NB4 (cell line): ENCODE measurements around the gene TOM1L2.

Source experiments
- POLR2A ChIP-seq: IDR thresholded peaks from 2 replicates; pipeline ENCODE4 v1.6.1; 2011; ENCODE audit warnings: mild to moderate bottlenecking; ENCODE audit not compliant: insufficient read length; ENCODE audit errors: extremely low read depth
- TF ChIP-seq, protein P1 (sequence below): IDR thresholded peaks from one replicate; pipeline ENCODE4 v1.5.1; 2012; ENCODE audit warnings: low read depth, low read length

DNA sequence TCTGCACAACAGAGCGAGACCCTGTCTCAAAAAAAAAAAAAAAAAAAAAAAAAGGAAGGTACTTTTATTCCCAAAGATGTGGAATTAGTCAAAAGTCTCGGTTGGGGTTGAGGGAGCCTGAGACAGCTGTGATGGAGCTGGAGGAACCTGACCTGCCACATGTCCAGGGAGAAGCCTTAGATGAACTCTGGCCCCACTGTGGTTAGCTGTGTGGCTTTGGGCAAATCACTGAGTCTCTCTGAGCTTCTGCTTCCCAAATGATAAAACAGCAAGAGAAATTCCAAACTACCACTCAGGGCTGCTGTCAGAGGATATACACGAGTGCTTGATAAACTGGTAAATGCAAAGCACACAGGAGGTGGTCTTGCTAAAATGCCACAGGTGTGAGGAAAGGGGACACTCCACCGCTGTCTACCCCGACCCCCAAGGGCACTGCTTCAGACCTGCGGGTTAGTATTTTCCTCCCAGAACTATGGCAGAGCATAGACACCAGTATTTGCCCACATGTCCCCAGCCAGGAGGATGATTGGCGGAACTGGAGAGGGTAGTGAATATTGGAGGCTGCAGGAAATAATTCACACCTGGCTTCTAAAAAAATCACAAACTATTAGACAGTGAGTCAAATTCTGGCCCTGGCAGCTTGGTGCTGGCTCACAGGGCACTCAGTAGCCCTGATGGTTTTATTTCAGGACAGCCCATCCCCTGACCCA lies 15.1 kb upstream of the TOM1L2 start:
- TF ChIP-seq, protein P1, sequence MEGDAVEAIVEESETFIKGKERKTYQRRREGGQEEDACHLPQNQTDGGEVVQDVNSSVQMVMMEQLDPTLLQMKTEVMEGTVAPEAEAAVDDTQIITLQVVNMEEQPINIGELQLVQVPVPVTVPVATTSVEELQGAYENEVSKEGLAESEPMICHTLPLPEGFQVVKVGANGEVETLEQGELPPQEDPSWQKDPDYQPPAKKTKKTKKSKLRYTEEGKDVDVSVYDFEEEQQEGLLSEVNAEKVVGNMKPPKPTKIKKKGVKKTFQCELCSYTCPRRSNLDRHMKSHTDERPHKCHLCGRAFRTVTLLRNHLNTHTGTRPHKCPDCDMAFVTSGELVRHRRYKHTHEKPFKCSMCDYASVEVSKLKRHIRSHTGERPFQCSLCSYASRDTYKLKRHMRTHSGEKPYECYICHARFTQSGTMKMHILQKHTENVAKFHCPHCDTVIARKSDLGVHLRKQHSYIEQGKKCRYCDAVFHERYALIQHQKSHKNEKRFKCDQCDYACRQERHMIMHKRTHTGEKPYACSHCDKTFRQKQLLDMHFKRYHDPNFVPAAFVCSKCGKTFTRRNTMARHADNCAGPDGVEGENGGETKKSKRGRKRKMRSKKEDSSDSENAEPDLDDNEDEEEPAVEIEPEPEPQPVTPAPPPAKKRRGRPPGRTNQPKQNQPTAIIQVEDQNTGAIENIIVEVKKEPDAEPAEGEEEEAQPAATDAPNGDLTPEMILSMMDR = no peak
- no peak for TF ChIP-seq POLR2A
